HepG2 (cell line): ENCODE measurements around the gene SHISA5. TPM values are rescaled to one million over a fixed set of nuclear protein-coding genes. Genes with fewer than 3 reads are reported as not detected.
A peak's percentile ranks its signal among the peaks of the same experiment; 100 is the strongest.

Source experiments
- DNMT3B ChIP-seq: conservative IDR thresholded peaks from 2 replicates; pipeline ENCODE4 v1.6.1; 2016; ENCODE audit warnings: missing biosample characterization, control low read depth
- GATA4 ChIP-seq: sonication (generic); IDR thresholded peaks from 2 replicates; pipeline ENCODE4 v1.6.1; 2016; ENCODE audit warnings: antibody characterized with exemption, low read depth, borderline replicate concordance
- NONO ChIP-seq, 2 experiments: fragments of 450-650 bp in 1 of 2; sonication (generic) in 1 of 2; formaldehyde crosslinking in 1 of 2; IDR thresholded peaks in 1 of 2; conservative IDR thresholded peaks in 1 of 2; 2 replicates each; pipeline versions ENCODE4 v1.6.1 to v1.8.0; 2017 to 2022; ENCODE audit warnings: mild to moderate bottlenecking in 1 of 2, missing genetic modification reagents in 1 of 2, moderate library complexity in 1 of 2
- SALL1 ChIP-seq: sonication (generic); formaldehyde crosslinking; IDR thresholded peaks from 2 replicates; pipeline ENCODE4 v1.8.0; 2022; ENCODE audit warnings: mild to moderate bottlenecking, missing genetic modification reagents
- SAP130 ChIP-seq: IDR thresholded peaks from 2 replicates; pipeline ENCODE4 v1.6.1; 2016; ENCODE audit warnings: low read depth
- SIN3A ChIP-seq: IDR thresholded peaks from 2 replicates; pipeline ENCODE4 v1.6.1; 2011; ENCODE audit warnings: low read depth, mild to moderate bottlenecking, control low read depth, low read length, borderline replicate concordance
- SMC3 ChIP-seq: IDR thresholded peaks from 2 replicates; pipeline ENCODE4 v1.6.1; 2011; ENCODE audit warnings: low read length, improper control_type of control experiment
- STAG1 ChIP-seq: sonication (generic); formaldehyde crosslinking; IDR thresholded peaks from 2 replicates; pipeline ENCODE4 v1.4.0; 2020; ENCODE audit warnings: missing genetic modification reagents
- U2AF2 ChIP-seq: fragments of 200-400 bp; formaldehyde crosslinking; IDR thresholded peaks from 2 replicates; pipeline ENCODE4 v1.6.1; 2017; ENCODE audit warnings: low read depth, mild to moderate bottlenecking, low read length
- ZBTB26 ChIP-seq: IDR thresholded peaks from 2 replicates; pipeline ENCODE4 v1.6.1; 2016; ENCODE audit warnings: missing compliant biosample characterization, missing genetic modification reagents, borderline replicate concordance
- ZFP36 ChIP-seq: fragments of 150-350 bp; IDR thresholded peaks from 2 replicates; pipeline ENCODE4 v1.6.1; 2018; ENCODE audit warnings: borderline replicate concordance, low read length, low read depth; ENCODE audit not compliant: partially characterized antibody
- ZKSCAN1 ChIP-seq: fragments of 150-350 bp; IDR thresholded peaks from 2 replicates; pipeline ENCODE4 v1.6.1; 2014; ENCODE audit warnings: low read length
- ZNF280D ChIP-seq: sonication (generic); formaldehyde crosslinking; IDR thresholded peaks from 2 replicates; pipeline ENCODE4 v1.5.1; 2020; ENCODE audit warnings: mild to moderate bottlenecking, missing genetic modification reagents
- ZNF331 ChIP-seq: sonication (generic); formaldehyde crosslinking; IDR thresholded peaks from 2 replicates; pipeline ENCODE4 v1.4.0; 2020; ENCODE audit warnings: missing genetic modification reagents
- ZNF350 ChIP-seq: sonication (generic); formaldehyde crosslinking; IDR thresholded peaks from 2 replicates; pipeline ENCODE4 v1.4.0; 2020; ENCODE audit warnings: mild to moderate bottlenecking, low read depth, missing genetic modification reagents, borderline replicate concordance
- ZNF503 ChIP-seq: sonication (generic); formaldehyde crosslinking; IDR thresholded peaks from 2 replicates; pipeline ENCODE4 v1.4.0; 2020; ENCODE audit warnings: missing genetic modification reagents
- ZNF687 ChIP-seq: sonication (generic); formaldehyde crosslinking; IDR thresholded peaks from 2 replicates; pipeline ENCODE4 v1.5.1; 2020; ENCODE audit warnings: mild to moderate bottlenecking, missing genetic modification reagents, moderate library complexity
- ZNF788 ChIP-seq: sonication (generic); formaldehyde crosslinking; IDR thresholded peaks from 2 replicates; pipeline ENCODE4 v1.5.0; 2020; ENCODE audit warnings: mild to moderate bottlenecking, missing genetic modification reagents, borderline replicate concordance
- polyA plus RNA-seq, 8 experiments: library from polyadenylated mRNA; depleted of rRNA in 3 of 8; stranded (reverse) in 7 of 8; unstranded in 1 of 8; fragments of >200 nt; fragmentation: Illumina TruSeq in 4 of 8; extraction: Trizol in 4 of 8; gene quantifications; 2 replicates each; pipeline versions ENCODE4 v1.2.1 to v1.2.3, GENCODE V29; 2011 to 2016; ENCODE audit warnings: low read depth in 4 of 8, missing spikeins in 1 of 8, mixed read lengths in 1 of 8; ENCODE audit not compliant: insufficient read depth in 1 of 8
- total RNA-seq, 5 experiments: library from RNA; depleted of rRNA; stranded (reverse); fragments of >200 nt; fragmentation: Illumina TruSeq; extraction: Trizol; gene quantifications; 2 replicates each; pipeline ENCODE4 v1.2.3, GENCODE V29; 2016; ENCODE audit warnings: low read depth in 1 of 5

SHISA5 gene
- total and polyA plus RNA-seq, 2 of the 13 experiments (the other 11 are each of a cell fraction or from before 2014, with no cell fraction given) = 75.8 to 91.4 TPM

- TF ChIP-seq ZNF503 (CRISPR knock-in tag) (0 out of 2 replicates have a peak, but pooled peaks have one; percentile 33), NONO (IDR thresholded peaks at IDR 0.05) (no peak), NONO (CRISPR knock-in tag; conservative IDR thresholded peaks at IDR 0.05) (peak; percentile 67; the same call in 1 of the 2 replicates), ZNF788 (CRISPR knock-in tag) (peak; percentile 54; the same call in 1 of the 2 replicates), ZKSCAN1 (no peak), ZBTB26 (CRISPR knock-in tag) (peak; percentile 73), ZNF280D (CRISPR knock-in tag) (0 out of 2 replicates have a peak, but pooled peaks have one; percentile 39), SIN3A (0 out of 2 replicates have a peak, but pooled peaks have one; percentile 9), ZNF331 (CRISPR knock-in tag) (peak; percentile 54; the same call in 1 of the 2 replicates), SMC3 (peak; percentile 100), ZNF687 (CRISPR knock-in tag) (peak; percentile 26; the same call in 1 of the 2 replicates), ZFP36 (peak; percentile 40), SALL1 (CRISPR knock-in tag) (peak; percentile 57), STAG1 (peak; percentile 96), GATA4 (no peak), U2AF2 (no peak), DNMT3B (no peak), SAP130 (CRISPR knock-in tag) (peak; percentile 61), ZNF350 (CRISPR knock-in tag) (peak; percentile 68)
Measured at GRCh38 chr3:48435774-48436476, 68.0 kb downstream of the SHISA5 start (continued).
